Thoracic aorta (tissue), 2 donors: ENCODE data around the gene ACTN2. TPM values are rescaled to one million over a fixed set of nuclear protein-coding genes. Genes with fewer than 3 reads are reported as not detected.

Experiments used
- ATAC-seq: fragments of 150-250 bp; one replicate; pipeline ENCODE4 v1.8.0; 2017; ENCODE audit warnings: low read depth; ENCODE audit not compliant: insufficient number of reproducible peaks, low FRiP score
- DNase-seq: peaks from one replicate; pipeline ENCODE4 v3.0.0-alpha.2; 2020; ENCODE audit warnings: low spot score
- H3K27ac ChIP-seq, 2 donors: fragments of 200-600 bp; sonication (generic); 1 replicate in 1 of 2; 2 replicates in 1 of 2; pipeline ENCODE4 v1.5.1; 2016; ENCODE audit warnings: mild to moderate bottlenecking in 2 of 2, moderate library complexity in 2 of 2
- H3K27me3 ChIP-seq: fragments of 200-600 bp; sonication (generic); replicated peaks from 2 replicates; pipeline ENCODE4 v1.6.0; 2016; ENCODE audit warnings: mild to moderate bottlenecking; ENCODE audit not compliant: insufficient read depth
- H3K36me3 ChIP-seq: fragments of 200-600 bp; sonication (generic); one replicate; pipeline ENCODE4 v1.5.1; 2016
- H3K4me1 ChIP-seq, 2 donors: fragments of 200-600 bp; sonication (generic); 1 replicate in 1 of 2; 2 replicates in 1 of 2; pipeline versions ENCODE4 v1.5.1 to v1.6.0; 2016; ENCODE audit warnings: low read depth in 2 of 2, mild to moderate bottlenecking in 1 of 2; ENCODE audit not compliant: control insufficient read depth in 1 of 2
- H3K4me3 ChIP-seq: fragments of 200-600 bp; sonication (generic); 2 replicates; pipeline ENCODE4 v1.5.1; 2016; ENCODE audit warnings: mild to moderate bottlenecking
- H3K9me3 ChIP-seq: fragments of 200-600 bp; sonication (generic); 2 replicates; pipeline ENCODE4 v1.5.1; 2016
- CTCF ChIP-seq: fragments of 200-600 bp; sonication (generic); IDR thresholded peaks from one replicate; pipeline ENCODE4 v1.5.1; 2019; ENCODE audit warnings: antibody characterized with exemption
- total RNA-seq, 2 donors: library from RNA; depleted of rRNA; stranded (reverse); fragments of >200 nt; gene quantifications; one replicate each; pipeline versions ENCODE4 v1.1.0 to v1.2.3, GENCODE V29; 2016

Gene ACTN2
- total RNA-seq, 2 donors from 2014 or later, result 32.2 to 52.9 TPM

GRCh38 chr1:236751935-236752334 lies 65.6 kb downstream of the ACTN2 start:
- Histone ChIP-seq H3K27me3 (no peaks in the 10 kb centered on the region), H3K4me3 (no peak overlapping the region), H3K4me1 (no peaks in the 10 kb centered on the region), H3K27ac (no peak overlapping the region), H3K36me3 (peaks cover 37% of the 10 kb centered on the region), H3K9me3 (no peaks in the 10 kb centered on the region)
- ATAC-seq (no peak), DNase-seq (no peak)
- TF ChIP-seq CTCF, result no peak

DNA sequence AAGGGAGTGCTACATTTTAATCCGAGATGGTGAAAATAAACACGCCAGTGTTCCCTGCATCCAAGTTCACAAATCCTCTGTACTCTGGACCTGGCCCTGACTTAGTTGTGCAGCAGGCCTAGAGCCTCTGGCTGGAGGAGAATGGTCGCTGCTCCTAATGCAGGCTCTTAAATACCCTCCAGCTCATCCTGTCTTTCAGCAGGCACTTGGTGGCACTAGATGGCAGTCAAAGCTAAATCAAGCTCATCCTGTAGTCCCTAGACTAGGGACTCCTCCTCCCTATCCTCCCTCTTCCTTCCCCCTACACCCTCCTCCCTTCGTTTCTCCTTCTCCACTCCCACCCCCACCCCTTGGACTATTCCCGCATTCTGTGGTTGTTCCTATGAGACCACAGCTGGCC lies 67.2 kb downstream of the ACTN2 start:
- DNase-seq, result no peak
- no peak overlapping the region for H3K4me3 ChIP-seq
- ATAC-seq, result no peak
- no peaks in the 10 kb centered on the region for H3K4me1 ChIP-seq
- H3K27me3 ChIP-seq, result no peaks in the 10 kb centered on the region
- no peaks in the 10 kb centered on the region for H3K9me3 ChIP-seq
- no peak overlapping the region for H3K27ac ChIP-seq
- H3K36me3 ChIP-seq, result peaks cover 38% of the 10 kb centered on the region
- no peak for TF ChIP-seq CTCF

DNA sequence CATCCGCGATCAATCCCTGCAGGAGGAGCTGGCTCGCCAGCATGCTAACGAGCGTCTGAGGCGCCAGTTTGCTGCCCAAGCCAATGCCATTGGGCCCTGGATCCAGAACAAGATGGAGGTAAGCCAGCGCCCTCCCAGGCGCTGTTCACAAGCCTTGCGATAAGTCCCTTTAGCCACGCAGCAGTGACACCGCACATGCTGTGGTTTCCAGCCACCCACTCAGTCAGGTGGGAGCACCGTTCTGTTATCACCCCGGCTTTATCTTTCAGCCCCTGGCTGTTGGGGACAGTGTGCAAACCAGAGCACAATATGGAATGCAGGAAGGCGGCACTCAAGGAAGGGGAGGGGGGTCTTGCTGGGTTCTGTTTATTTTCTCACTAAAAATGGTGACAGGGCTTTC lies 67.7 kb downstream of the ACTN2 start:
- Histone ChIP-seq H3K27ac (no peak overlapping the region), H3K4me3 (no peak overlapping the region), H3K36me3 (peaks cover 39% of the 10 kb centered on the region), H3K27me3 (no peaks in the 10 kb centered on the region), H3K4me1 (no peaks in the 10 kb centered on the region), H3K9me3 (no peaks in the 10 kb centered on the region)
- TF ChIP-seq CTCF, result no peak
- DNase-seq (no peak), ATAC-seq (no peak)

DNA sequence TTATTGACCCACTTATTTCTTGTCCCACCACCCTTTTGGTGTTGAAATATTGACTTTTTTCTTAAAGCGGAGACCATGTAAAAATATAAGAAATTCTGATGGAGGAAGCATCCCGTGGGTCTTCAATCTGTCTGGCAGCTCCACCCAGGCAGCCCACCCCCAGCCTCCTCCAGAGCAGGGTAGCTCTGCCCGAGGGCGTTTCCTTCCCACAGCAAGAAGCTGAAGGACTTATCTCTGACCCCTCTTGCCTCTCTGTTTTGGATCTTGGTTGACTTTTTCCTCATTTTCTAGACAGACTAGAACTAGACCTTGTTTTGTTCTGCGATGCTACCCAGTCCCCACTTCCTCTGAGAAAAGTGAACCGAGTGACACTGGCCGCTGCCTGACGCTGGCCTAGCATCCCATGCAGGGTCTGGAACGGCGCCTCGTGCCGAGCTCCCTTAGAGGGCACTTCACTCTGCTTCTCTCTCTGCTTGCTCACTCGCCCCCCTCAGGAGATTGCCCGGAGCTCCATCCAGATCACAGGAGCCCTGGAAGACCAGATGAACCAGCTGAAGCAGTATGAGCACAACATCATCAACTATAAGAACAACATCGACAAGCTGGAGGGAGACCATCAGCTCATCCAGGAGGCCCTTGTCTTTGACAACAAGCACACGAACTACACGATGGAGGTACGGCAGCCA lies 68.4 kb downstream of the ACTN2 start:
- no peak for ATAC-seq
- Histone ChIP-seq H3K4me1 (no peaks in the 10 kb centered on the region), H3K27ac (no peak overlapping the region), H3K36me3 (peaks cover 33% of the 10 kb centered on the region), H3K9me3 (no peaks in the 10 kb centered on the region), H3K27me3 (no peaks in the 10 kb centered on the region), H3K4me3 (no peak overlapping the region)
- no peak for DNase-seq
- no peak for TF ChIP-seq CTCF

DNA sequence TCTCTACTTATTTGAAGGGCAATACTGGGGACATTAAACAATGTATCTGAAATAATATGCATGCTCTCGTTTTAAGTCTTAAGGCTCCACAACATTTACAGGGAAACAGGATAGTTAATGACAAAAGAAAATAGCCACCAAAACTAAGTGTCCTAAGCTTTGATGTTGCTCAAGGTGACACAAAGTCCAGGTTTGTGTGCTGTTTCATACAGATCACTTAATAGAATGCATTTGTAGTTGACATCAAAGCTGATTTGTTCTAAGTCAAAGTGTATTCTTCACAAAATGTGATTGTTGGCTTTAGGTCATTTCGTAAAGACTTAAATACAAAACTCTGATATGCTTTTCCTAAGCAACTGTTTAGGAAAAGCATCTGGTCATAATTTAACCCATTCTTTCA lies 71.3 kb downstream of the ACTN2 start:
- Histone ChIP-seq H3K36me3 (peaks cover 41% of the 10 kb centered on the region), H3K9me3 (no peaks in the 10 kb centered on the region), H3K27me3 (no peaks in the 10 kb centered on the region), H3K4me3 (no peak overlapping the region), H3K4me1 (peaks cover 0 to 9% of the 10 kb centered on the region in 2 donors), H3K27ac (no peak overlapping the region)
- DNase-seq (no peak), ATAC-seq (no peak)
- TF ChIP-seq CTCF, result no peak
